Heart left ventricle (tissue), 13 donors: ENCODE measurements around the gene RABGGTB.

ENCODE experiments used
- POLR2A ChIP-seq, 2 donors: fragments of 450-650 bp; IDR thresholded peaks; one replicate each; pipeline ENCODE4 v1.6.1; 2017; ENCODE audit warnings: antibody characterized with exemption in 2 of 2, mild to moderate bottlenecking in 2 of 2, moderate library complexity in 2 of 2
- TF ChIP-seq, protein P1 (sequence below), 12 donors: fragments of 200-600 bp; sonication (generic) in 4 of 12; IDR thresholded peaks; one replicate each; pipeline versions ENCODE4 v1.5.0 to v1.8.0; 2018 to 2022; ENCODE audit warnings: antibody characterized with exemption in 12 of 12, mild to moderate bottlenecking in 5 of 12
- donor health status: ischemic (EF 13 %, LVEDD 7.1; RV severe dilation, severe dysfunction).
- donor health status: DM: no; HTN: yes; CAD: no.
- donor health status: DM: no; HTN: no; CAD: no.
- donor health status: ischemic (EF 25% LVEDD 6.9; RV normal size, moderate dysfunction).
- donor health status: ischemic (EF 25% LVEDD 5.7; RV mildly dilated, moderate dysfunction).
- donor health status: ischemic (EF 35%, LVEDD 5.7; RV mildly dilated, moderate dysfunction).
- donor health status: nonischemic (EF 11% LVEDD 7.7; RV severe dilation, severe dysfunction).
- donor health status: DM: yes; HTN: yes; CAD: no.
- donor health status: PGD.
- donor health status: ischemic (EF 29% LVEDD 5.4; RV normal size, mild dysfunction).
- donor health status: nonischemic (EF 23%, LVEDD 6.1; RV moderate dilation, normal function).

DNA sequence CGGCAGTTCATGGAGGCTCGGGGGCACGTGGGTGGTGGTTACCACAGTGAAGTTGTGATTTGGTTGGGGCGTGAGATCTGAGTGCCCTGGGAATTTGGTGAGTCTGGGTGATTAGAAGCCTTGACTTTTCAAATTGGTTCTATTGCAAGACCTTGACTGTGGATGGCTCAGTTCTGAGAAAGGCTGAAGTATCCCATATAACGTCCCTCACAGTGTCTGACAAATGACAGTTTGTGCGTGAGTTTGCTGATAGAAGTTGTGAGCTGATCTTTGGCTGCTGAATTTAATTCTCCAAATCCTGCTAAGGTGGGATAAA is 11.2 kb downstream of the RABGGTB start:
- TF ChIP-seq POLR2A (IDR thresholded peaks at IDR 0.05) = no peak
- TF ChIP-seq, protein P1, sequence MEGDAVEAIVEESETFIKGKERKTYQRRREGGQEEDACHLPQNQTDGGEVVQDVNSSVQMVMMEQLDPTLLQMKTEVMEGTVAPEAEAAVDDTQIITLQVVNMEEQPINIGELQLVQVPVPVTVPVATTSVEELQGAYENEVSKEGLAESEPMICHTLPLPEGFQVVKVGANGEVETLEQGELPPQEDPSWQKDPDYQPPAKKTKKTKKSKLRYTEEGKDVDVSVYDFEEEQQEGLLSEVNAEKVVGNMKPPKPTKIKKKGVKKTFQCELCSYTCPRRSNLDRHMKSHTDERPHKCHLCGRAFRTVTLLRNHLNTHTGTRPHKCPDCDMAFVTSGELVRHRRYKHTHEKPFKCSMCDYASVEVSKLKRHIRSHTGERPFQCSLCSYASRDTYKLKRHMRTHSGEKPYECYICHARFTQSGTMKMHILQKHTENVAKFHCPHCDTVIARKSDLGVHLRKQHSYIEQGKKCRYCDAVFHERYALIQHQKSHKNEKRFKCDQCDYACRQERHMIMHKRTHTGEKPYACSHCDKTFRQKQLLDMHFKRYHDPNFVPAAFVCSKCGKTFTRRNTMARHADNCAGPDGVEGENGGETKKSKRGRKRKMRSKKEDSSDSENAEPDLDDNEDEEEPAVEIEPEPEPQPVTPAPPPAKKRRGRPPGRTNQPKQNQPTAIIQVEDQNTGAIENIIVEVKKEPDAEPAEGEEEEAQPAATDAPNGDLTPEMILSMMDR (IDR thresholded peaks at IDR 0.05) = no peak
